ENCODE measurements around the gene ATP5MK. TPM values are rescaled to one million over a fixed set of nuclear protein-coding genes. Genes with fewer than 3 reads are reported as not detected.

ATP5MK gene
- total RNA-seq, 5 donors from 2014 or later (not counting 1 experiment from before 2014, with no cell fraction given): 119 to 142 (median 127) TPM

DNA sequence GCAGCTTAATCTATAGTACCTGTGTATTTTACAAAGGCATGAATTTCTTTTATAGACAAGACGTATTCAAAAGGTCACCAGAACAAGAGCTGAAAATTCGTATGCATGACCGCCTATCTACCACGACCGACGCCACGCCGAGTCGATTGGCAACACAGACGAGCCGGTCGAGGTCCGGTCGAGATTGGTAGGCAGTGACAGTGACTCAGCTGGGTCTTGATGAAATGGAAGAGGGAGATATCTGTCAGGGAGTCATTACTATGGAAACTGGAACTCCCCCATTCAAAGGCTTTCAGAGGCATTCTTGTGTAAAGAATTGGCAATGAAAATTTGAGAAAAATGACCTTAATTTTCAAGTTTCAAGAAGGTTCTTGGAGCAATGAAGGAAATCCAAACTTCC, 2.1 kb downstream of the ATP5MK start:
- Histone ChIP-seq H3K4me3 (ENCODE audit: control insufficient read depth in 1 of 2, extremely low read depth in 1 of 2, low read length in 1 of 2) (no peak overlapping the region), H3K9me3 (no peaks in the 10 kb centered on the region), H3K36me3 (ENCODE audit: control insufficient read depth in 2 of 2, extremely low read depth in 1 of 2, insufficient read depth in 1 of 2, low read length in 1 of 2) (peaks cover 0 to 37% of the 10 kb centered on the region in 2 donors), H3K27me3 (replicated peaks in 1 of 2; ENCODE audit: control insufficient read depth in 2 of 2, extremely low read depth in 1 of 2, insufficient read depth in 2 of 2, low read length in 1 of 2) (no peaks in the 10 kb centered on the region), H3K27ac (ENCODE audit: low read length) (no peak overlapping the region), H3K4me1 (ENCODE audit: control insufficient read depth in 1 of 2, extremely low read depth in 1 of 2, insufficient read depth in 2 of 2, low read length in 2 of 2) (peaks cover 5 to 23% of the 10 kb centered on the region in 2 experiments)
- Mint-ChIP-seq H3K27ac (peak overlapping the region in 1 of 2 donors; percentile 55), H3K27me3 (no peaks in the 10 kb centered on the region), H3K36me3 (peaks cover 10% of the 10 kb centered on the region), H3K9me3 (no peaks in the 10 kb centered on the region), H3K4me3 (peak overlapping the region; percentile 51 to 95 (median 57)), H3K4me1 (peaks cover 55 to 58% (median 56%) of the 10 kb centered on the region in 3 donors)
- no CpG with 5 or more reads among the region's 14 CpGs for WGBS (ENCODE audit: insufficient coverage)
- DNase-seq: no peak
- ChIA-PET CTCF (interaction anchor here (0.6 kb wide), 2 partner anchors 44 to 89 kb away, joined by 3 to 7 read pairs; partner anchors contain the start of gene PCGF6 (in 1 of the 2)), POLR2A (no interaction called here)
- ATAC-seq (replicated peaks in 1 of 4): no peak

DNA sequence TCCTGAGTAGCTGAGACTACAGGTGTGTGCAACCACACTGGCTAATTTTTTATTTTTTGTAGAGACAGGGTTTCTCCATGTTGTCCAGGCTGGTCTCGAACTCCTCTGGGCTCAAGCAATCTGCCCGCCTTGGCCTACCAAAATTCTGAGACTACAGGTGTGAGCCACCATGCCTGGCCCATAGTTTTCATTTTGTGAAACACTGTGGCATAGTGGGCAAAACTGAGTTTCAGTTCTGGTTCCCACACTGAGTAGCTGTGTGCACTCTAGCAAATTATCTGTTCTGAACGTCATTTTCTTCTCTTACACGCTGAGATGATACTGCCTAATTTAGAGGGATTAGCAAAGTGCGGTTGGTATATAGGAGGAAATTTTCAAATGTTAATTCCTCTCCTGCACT, 13.5 kb downstream of the ATP5MK start:
- H3K27me3 ChIP-seq (replicated peaks in 1 of 2; ENCODE audit: control insufficient read depth in 2 of 2, extremely low read depth in 1 of 2, insufficient read depth in 2 of 2, low read length in 1 of 2): no peaks in the 10 kb centered on the region
- no peak overlapping the region for H3K4me3 ChIP-seq (ENCODE audit: control insufficient read depth in 1 of 2, extremely low read depth in 1 of 2, low read length in 1 of 2)
- Mint-ChIP-seq H3K9me3 (no peaks in the 10 kb centered on the region), H3K27ac (no peak overlapping the region), H3K4me3 (no peak overlapping the region), H3K4me1 (no peaks in the 10 kb centered on the region), H3K27me3 (no peaks in the 10 kb centered on the region), H3K36me3 (peaks cover 34% of the 10 kb centered on the region)
- no peaks in the 10 kb centered on the region for H3K9me3 ChIP-seq
- ChIA-PET CTCF (no interaction called here), POLR2A (no interaction called here)
- no peak for DNase-seq
- no peaks in the 10 kb centered on the region for H3K4me1 ChIP-seq (ENCODE audit: control insufficient read depth in 1 of 2, extremely low read depth in 1 of 2, insufficient read depth in 2 of 2, low read length in 2 of 2)
- H3K36me3 ChIP-seq (ENCODE audit: control insufficient read depth in 2 of 2, extremely low read depth in 1 of 2, insufficient read depth in 1 of 2, low read length in 1 of 2): peaks cover 12 to 36% of the 10 kb centered on the region in 2 donors
- ATAC-seq (replicated peaks in 1 of 4): no peak
- 100% methylated on average over 2 of the region's 5 CpGs for WGBS (ENCODE audit: insufficient coverage)
- H3K27ac ChIP-seq (ENCODE audit: low read length): no peak overlapping the region

DNA sequence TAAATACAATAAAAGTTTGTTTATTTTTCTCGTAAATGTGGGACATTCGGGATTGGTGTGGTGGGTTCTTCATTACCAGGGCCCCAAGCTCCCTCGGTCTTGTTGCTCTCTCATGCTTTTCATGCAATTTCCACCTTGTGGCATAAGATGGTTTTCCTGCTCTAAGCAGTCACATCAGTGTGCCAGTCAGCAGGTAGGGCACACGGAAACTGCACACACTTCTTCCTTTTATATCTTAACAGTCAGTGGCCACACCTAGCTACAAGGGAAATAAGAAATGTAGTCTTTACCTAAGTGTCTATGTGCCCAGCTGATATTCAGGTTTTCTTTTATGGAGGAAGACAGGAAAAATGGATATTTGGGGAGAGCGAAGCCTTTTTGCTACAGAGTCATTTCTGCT, 22.0 kb downstream of the ATP5MK start:
- POLR2A ChIA-PET: interaction anchor here in 1 of 2 donors (0.5 kb wide), 1 partner anchor 50 kb away, joined by 3 read pairs; no protein-coding TSS in a partner anchor
- ATAC-seq (replicated peaks in 1 of 4) (peak in 1 of 4 experiments; percentile 55), DNase-seq (no peak)
- peaks cover 2 to 34% of the 10 kb centered on the region in 2 donors for H3K36me3 ChIP-seq (ENCODE audit: control insufficient read depth in 2 of 2, extremely low read depth in 1 of 2, insufficient read depth in 1 of 2, low read length in 1 of 2)
- H3K27ac ChIP-seq (ENCODE audit: low read length): no peak overlapping the region
- Mint-ChIP-seq H3K27ac (no peak overlapping the region), H3K4me1 (peaks cover 21 to 30% (median 26%) of the 10 kb centered on the region in 3 donors), H3K4me3 (no peak overlapping the region), H3K36me3 (peaks cover 37% of the 10 kb centered on the region), H3K27me3 (no peaks in the 10 kb centered on the region), H3K9me3 (no peaks in the 10 kb centered on the region)
- no peak overlapping the region for H3K4me3 ChIP-seq (ENCODE audit: control insufficient read depth in 1 of 2, extremely low read depth in 1 of 2, low read length in 1 of 2)
- H3K4me1 ChIP-seq (ENCODE audit: control insufficient read depth in 1 of 2, extremely low read depth in 1 of 2, insufficient read depth in 2 of 2, low read length in 2 of 2): peaks cover 12 to 19% of the 10 kb centered on the region in 2 experiments
- H3K27me3 ChIP-seq (replicated peaks in 1 of 2; ENCODE audit: control insufficient read depth in 2 of 2, extremely low read depth in 1 of 2, insufficient read depth in 2 of 2, low read length in 1 of 2): no peaks in the 10 kb centered on the region
- no peaks in the 10 kb centered on the region for H3K9me3 ChIP-seq
- 83% methylated on average over 4 of the region's 5 CpGs for WGBS (ENCODE audit: insufficient coverage)
- CTCF ChIA-PET: no interaction called here

DNA sequence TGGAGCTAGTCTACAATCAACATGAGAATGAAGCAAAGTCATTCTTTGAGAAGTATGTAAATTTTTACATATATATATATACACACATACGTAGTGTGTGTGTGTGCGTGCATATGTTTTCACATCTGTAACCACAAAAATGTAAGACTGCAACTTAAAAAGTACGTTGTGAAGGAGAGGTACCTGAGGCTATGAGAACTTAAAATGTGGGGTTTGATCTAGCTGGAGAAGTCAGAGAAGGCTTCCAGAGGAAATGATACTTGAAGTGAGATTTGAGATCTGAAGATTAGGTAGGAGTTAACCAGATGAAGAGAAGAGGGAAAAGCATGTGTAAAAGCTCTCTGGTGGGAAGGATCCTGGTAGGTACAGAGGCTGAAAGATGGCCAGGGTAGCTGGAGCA, 22.7 kb downstream of the ATP5MK start:
- DNase-seq (no peak), ATAC-seq (replicated peaks in 1 of 4) (peak in 1 of 4 experiments; percentile 28)
- ChIA-PET CTCF (no interaction called here), POLR2A (interaction anchor here in 1 of 2 donors (0.5 kb wide), 1 partner anchor 51 kb away, joined by 3 read pairs; no protein-coding TSS in a partner anchor)
- H3K27me3 ChIP-seq (replicated peaks in 1 of 2; ENCODE audit: control insufficient read depth in 2 of 2, extremely low read depth in 1 of 2, insufficient read depth in 2 of 2, low read length in 1 of 2): no peaks in the 10 kb centered on the region
- Mint-ChIP-seq H3K27ac (peak overlapping the region; percentile 40 to 50), H3K9me3 (no peaks in the 10 kb centered on the region), H3K4me3 (peak overlapping the region in 1 of 3 donors; percentile 20), H3K4me1 (peaks cover 25 to 30% (median 28%) of the 10 kb centered on the region in 3 donors), H3K27me3 (no peaks in the 10 kb centered on the region), H3K36me3 (peaks cover 34% of the 10 kb centered on the region)
- WGBS (ENCODE audit: insufficient coverage): no CpG with 5 or more reads among the region's 3 CpGs
- H3K27ac ChIP-seq (ENCODE audit: low read length): no peak overlapping the region
- no peaks in the 10 kb centered on the region for H3K9me3 ChIP-seq
- H3K36me3 ChIP-seq (ENCODE audit: control insufficient read depth in 2 of 2, extremely low read depth in 1 of 2, insufficient read depth in 1 of 2, low read length in 1 of 2): peaks cover 2 to 30% of the 10 kb centered on the region in 2 donors
- peaks cover 19 to 25% of the 10 kb centered on the region in 2 experiments for H3K4me1 ChIP-seq (ENCODE audit: control insufficient read depth in 1 of 2, extremely low read depth in 1 of 2, insufficient read depth in 2 of 2, low read length in 2 of 2)
- peak overlapping the region in 1 of 2 donors; percentile 23 for H3K4me3 ChIP-seq (ENCODE audit: control insufficient read depth in 1 of 2, extremely low read depth in 1 of 2, low read length in 1 of 2)

DNA sequence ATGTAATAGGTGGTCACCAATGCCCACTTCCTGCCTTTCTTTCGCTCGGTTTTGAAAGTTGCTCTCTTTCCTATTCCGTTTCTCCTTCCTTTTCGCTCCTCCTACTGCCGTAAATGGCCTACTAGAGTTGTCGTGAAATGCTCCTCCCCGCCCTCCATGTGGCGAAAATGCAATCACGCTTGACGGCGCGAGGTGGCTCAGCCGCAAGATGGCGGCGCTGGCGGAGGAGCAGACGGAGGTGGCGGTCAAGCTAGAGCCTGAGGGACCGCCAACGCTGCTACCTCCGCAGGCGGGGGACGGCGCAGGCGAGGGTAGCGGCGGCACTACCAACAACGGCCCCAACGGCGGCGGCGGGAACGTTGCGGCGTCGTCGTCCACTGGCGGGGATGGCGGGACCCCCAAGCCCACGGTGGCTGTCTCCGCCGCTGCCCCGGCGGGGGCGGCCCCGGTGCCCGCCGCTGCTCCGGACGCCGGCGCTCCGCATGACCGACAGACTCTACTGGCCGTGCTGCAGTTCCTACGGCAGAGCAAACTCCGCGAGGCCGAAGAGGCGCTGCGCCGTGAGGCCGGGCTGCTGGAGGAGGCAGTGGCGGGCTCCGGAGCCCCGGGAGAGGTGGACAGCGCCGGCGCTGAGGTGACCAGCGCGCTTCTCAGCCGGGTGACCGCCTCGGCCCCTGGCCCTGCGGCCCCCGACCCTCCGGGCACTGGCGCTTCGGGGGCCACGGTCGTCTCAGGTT, 28.3 kb downstream of the ATP5MK start, which contains the start of gene TAF5:
Gene TAF5 (plus strand): TSS at position 195 of the 737 bp plus-strand sequence. CDS start 14 bp downstream, at position 209.
- Mint-ChIP-seq H3K4me1 (peaks cover 17 to 23% (median 22%) of the 10 kb centered on the region in 3 donors), H3K9me3 (no peaks in the 10 kb centered on the region), H3K4me3 (peak within 1 kb of the TSS; percentile 83 to 93 (median 89)), H3K27ac (peak within 1 kb of the TSS; percentile 91 to 92), H3K36me3 (no peaks in the 10 kb centered on the region), H3K27me3 (no peaks in the 10 kb centered on the region)
- H3K4me3 ChIP-seq (ENCODE audit: control insufficient read depth in 1 of 2, extremely low read depth in 1 of 2, low read length in 1 of 2): peak within 1 kb of the TSS; percentile 63 to 83
- ChIA-PET POLR2A (interaction anchor here (0.6 to 0.7 kb wide), 4 partner anchors 22 to 1557 kb away, joined by 3 to 5 read pairs (median 4); no protein-coding TSS in a partner anchor), CTCF (interaction anchor here in 1 of 2 donors (0.6 to 1.1 kb wide), 3 partner anchors 25 to 450 kb away, joined by 3 to 4 read pairs (median 4); partner anchors contain the start of gene CNNM2)
- no peaks in the 10 kb centered on the region for H3K27me3 ChIP-seq (replicated peaks in 1 of 2; ENCODE audit: control insufficient read depth in 2 of 2, extremely low read depth in 1 of 2, insufficient read depth in 2 of 2, low read length in 1 of 2)
- peaks cover 9 to 22% of the 10 kb centered on the region in 2 experiments for H3K4me1 ChIP-seq (ENCODE audit: control insufficient read depth in 1 of 2, extremely low read depth in 1 of 2, insufficient read depth in 2 of 2, low read length in 2 of 2)
- under 1% methylated on average over 80 of the region's 81 CpGs for WGBS (ENCODE audit: insufficient coverage)
- H3K36me3 ChIP-seq (ENCODE audit: control insufficient read depth in 2 of 2, extremely low read depth in 1 of 2, insufficient read depth in 1 of 2, low read length in 1 of 2): peaks cover 0 to 2% of the 10 kb centered on the region in 2 donors
- peak within 1 kb of the TSS; percentile 35 for H3K27ac ChIP-seq (ENCODE audit: low read length)
- H3K9me3 ChIP-seq: no peaks in the 10 kb centered on the region
- DNase-seq: peak; percentile 71 to 95 (median 87)
- ATAC-seq (replicated peaks in 1 of 4): peak; percentile 67 to 78 (median 74)

DNA sequence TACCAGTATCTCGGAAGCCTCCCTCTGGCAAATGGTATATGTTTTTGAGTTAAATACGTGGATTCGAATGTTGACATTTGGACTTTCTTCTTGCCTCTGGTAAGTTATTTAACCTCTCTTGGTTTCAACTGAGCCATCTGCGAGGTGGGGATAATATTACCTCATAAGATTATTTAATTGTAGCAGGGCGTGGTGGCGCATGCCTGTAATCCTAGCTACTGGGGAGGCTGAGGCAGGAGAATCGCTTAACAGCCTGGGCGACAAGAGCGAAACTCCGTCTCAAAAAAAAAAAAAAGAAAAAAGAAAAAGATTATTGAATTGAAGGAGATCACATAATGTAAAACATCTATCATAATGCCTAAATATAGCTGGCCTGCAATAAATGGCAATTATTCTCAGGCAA, 28.9 kb downstream of the ATP5MK start:
- DNase-seq: peak in 4 of 35 experiments; percentile 3 to 8 (median 6)
- peaks cover 8 to 22% of the 10 kb centered on the region in 2 experiments for H3K4me1 ChIP-seq (ENCODE audit: control insufficient read depth in 1 of 2, extremely low read depth in 1 of 2, insufficient read depth in 2 of 2, low read length in 2 of 2)
- H3K4me1 Mint-ChIP-seq: peaks cover 17 to 23% (median 22%) of the 10 kb centered on the region in 3 donors
- peak overlapping the region; percentile 83 to 93 (median 89) for H3K4me3 Mint-ChIP-seq
- ATAC-seq (replicated peaks in 1 of 4): no peak
- peak overlapping the region; percentile 35 for H3K27ac ChIP-seq (ENCODE audit: low read length)
- H3K27ac Mint-ChIP-seq: peak overlapping the region; percentile 91 to 92
- H3K4me3 ChIP-seq (ENCODE audit: control insufficient read depth in 1 of 2, extremely low read depth in 1 of 2, low read length in 1 of 2): peak overlapping the region; percentile 63 to 83
- CTCF ChIA-PET: interaction anchor here in 1 of 2 donors (0.6 to 1.1 kb wide), 4 partner anchors 26 to 449 kb away, joined by 3 to 4 read pairs (median 4); partner anchors contain the start of gene CNNM2
- H3K27me3 ChIP-seq (replicated peaks in 1 of 2; ENCODE audit: control insufficient read depth in 2 of 2, extremely low read depth in 1 of 2, insufficient read depth in 2 of 2, low read length in 1 of 2): no peaks in the 10 kb centered on the region
- H3K27me3 Mint-ChIP-seq: no peaks in the 10 kb centered on the region
- peaks cover 0 to 2% of the 10 kb centered on the region in 2 donors for H3K36me3 ChIP-seq (ENCODE audit: control insufficient read depth in 2 of 2, extremely low read depth in 1 of 2, insufficient read depth in 1 of 2, low read length in 1 of 2)
- POLR2A ChIA-PET: interaction anchor here (0.6 to 0.7 kb wide), 9 partner anchors 13 to 1971 kb away, joined by 3 to 9 read pairs (median 5); partner anchors contain the start of gene SFR1 (in 1 of the 2)
- no peaks in the 10 kb centered on the region for H3K36me3 Mint-ChIP-seq
- 60% methylated on average over 1 of the region's 10 CpGs for WGBS (ENCODE audit: insufficient coverage)
- H3K9me3 Mint-ChIP-seq: no peaks in the 10 kb centered on the region
- no peaks in the 10 kb centered on the region for H3K9me3 ChIP-seq

Data from T-cell (primary cell).